GM23338 (cell line): ENCODE results near the gene WNT6. TPM values are rescaled to one million over a fixed set of nuclear protein-coding genes. Genes with fewer than 3 reads are reported as not detected.

Experiments used
- ATAC-seq: fragments of 200-7000 bp; cut with Tn5 transposase; 3 replicates; pipeline ENCODE4 v1.9.1; 2020
- DNase-seq: peaks from one replicate; pipeline ENCODE4 v3.0.0-alpha.2; 2015; ENCODE audit warnings: low spot score
- H2AFZ ChIP-seq: fragments of 200-600 bp; sonication (generic); 2 replicates; pipeline ENCODE4 v1.8.0; 2016; ENCODE audit warnings: antibody characterized with exemption, mild to moderate bottlenecking, moderate library complexity
- H3F3A ChIP-seq: fragments of 200-600 bp; sonication (generic); replicated peaks from 2 replicates; pipeline ENCODE4 v1.8.0; 2017; ENCODE audit warnings: antibody characterized with exemption, mixed run types, low read depth
- H3K27ac ChIP-seq: fragments of 200-600 bp; sonication (generic); 2 replicates; pipeline ENCODE4 v1.6.1; 2016; ENCODE audit warnings: low read depth
- H3K27me3 ChIP-seq: fragments of 200-600 bp; sonication (generic); 2 replicates; pipeline ENCODE4 v1.8.0; 2016; ENCODE audit warnings: mild to moderate bottlenecking, mixed run types, moderate library complexity; ENCODE audit not compliant: insufficient read depth
- H3K36me3 ChIP-seq: fragments of 200-600 bp; sonication (generic); 2 replicates; pipeline ENCODE4 v1.8.0; 2016; ENCODE audit warnings: mild to moderate bottlenecking; ENCODE audit not compliant: insufficient read depth
- H3K4me1 ChIP-seq: fragments of 200-600 bp; sonication (generic); 2 replicates; pipeline ENCODE4 v1.8.0; 2016; ENCODE audit warnings: mild to moderate bottlenecking, moderate library complexity; ENCODE audit not compliant: insufficient read depth
- H3K4me2 ChIP-seq: fragments of 200-600 bp; sonication (generic); 2 replicates; pipeline ENCODE4 v1.7.1; 2017; ENCODE audit warnings: mixed run types
- H3K4me3 ChIP-seq: fragments of 200-600 bp; sonication (generic); 2 replicates; pipeline ENCODE4 v1.6.1; 2016; ENCODE audit warnings: mixed run types
- H3K79me2 ChIP-seq: fragments of 200-600 bp; sonication (generic); replicated peaks from 2 replicates; pipeline ENCODE4 v1.8.0; 2017; ENCODE audit warnings: mild to moderate bottlenecking; ENCODE audit not compliant: insufficient read depth
- H3K9me2 ChIP-seq: fragments of 200-600 bp; sonication (generic); 2 replicates; pipeline ENCODE4 v1.8.0; 2017; ENCODE audit not compliant: insufficient read depth
- H4K20me1 ChIP-seq: fragments of 200-600 bp; sonication (generic); replicated peaks from 2 replicates; pipeline ENCODE4 v1.8.0; 2017; ENCODE audit warnings: mild to moderate bottlenecking; ENCODE audit not compliant: insufficient read depth
- H3K27ac Mint-ChIP-seq: 2 replicates; pipeline ENCODE4 v1.8.0; 2020; ENCODE audit warnings: inconsistent platforms, mild to moderate bottlenecking, moderate library complexity, mixed read lengths
- H3K27me3 Mint-ChIP-seq: 3 replicates; pipeline ENCODE4 v1.8.0; 2022; ENCODE audit warnings: low read depth, mild to moderate bottlenecking, moderate library complexity, mixed read lengths, inconsistent platforms; ENCODE audit not compliant: insufficient read depth, poor library complexity
- H3K36me3 Mint-ChIP-seq: 3 replicates; pipeline ENCODE4 v1.8.0; 2021; ENCODE audit warnings: low read depth, mild to moderate bottlenecking, inconsistent platforms, moderate library complexity, mixed read lengths
- H3K4me1 Mint-ChIP-seq: 3 replicates; pipeline ENCODE4 v1.8.0; 2020; ENCODE audit warnings: mild to moderate bottlenecking, inconsistent platforms, mixed read lengths
- H3K4me3 Mint-ChIP-seq: 3 replicates; pipeline ENCODE4 v1.8.0; 2021; ENCODE audit warnings: moderate library complexity, mild to moderate bottlenecking, inconsistent platforms, mixed read lengths
- H3K9me3 Mint-ChIP-seq: 3 replicates; pipeline ENCODE4 v1.8.0; 2020; ENCODE audit warnings: moderate library complexity, mild to moderate bottlenecking, inconsistent platforms, mixed read lengths
- CREB1 ChIP-seq: fragments of 250-450 bp; sonication (Bioruptor Pico); IDR thresholded peaks from 2 replicates; pipeline ENCODE4 v1.5.0; 2020; ENCODE audit warnings: low read depth, mild to moderate bottlenecking, moderate library complexity
- EZH2 ChIP-seq: fragments of 200-600 bp; sonication (generic); IDR thresholded peaks from one replicate; pipeline ENCODE4 v1.8.0; 2017; ENCODE audit warnings: antibody characterized with exemption, mild to moderate bottlenecking, low read depth; ENCODE audit not compliant: unreplicated experiment
- JUNB ChIP-seq: IDR thresholded peaks from one replicate; pipeline ENCODE4 v1.6.1; 2016; ENCODE audit warnings: antibody characterized with exemption; ENCODE audit not compliant: unreplicated experiment
- POLR2AphosphoS5 ChIP-seq: IDR thresholded peaks from 2 replicates; pipeline ENCODE4 v1.6.1; 2016; ENCODE audit warnings: antibody characterized with exemption, low read depth
- ZNF462 ChIP-seq: fragments of 250-450 bp; sonication (Bioruptor Pico); IDR thresholded peaks from 2 replicates; pipeline ENCODE4 v1.5.0; 2020; ENCODE audit warnings: mild to moderate bottlenecking, moderate library complexity
- polyA plus RNA-seq: library from polyadenylated mRNA; unstranded; fragments of >200 nt; fragmentation: Nextera tagmentation; extraction: Ambion mirVana; gene quantifications from 2 replicates; pipeline ENCODE4 v1.2.1, GENCODE V29; 2016
- total RNA-seq: library from RNA; depleted of rRNA; stranded (reverse); fragments of >200 nt; shearing (Covaris generic); gene quantifications from 2 replicates; pipeline ENCODE4 v1.2.3, GENCODE V29; 2014
- TF ChIP-seq, protein P1 (sequence below): IDR thresholded peaks from one replicate; pipeline ENCODE4 v1.6.1; 2018; ENCODE audit warnings: antibody characterized with exemption; ENCODE audit not compliant: unreplicated experiment

Gene WNT6
- total and polyA plus RNA-seq, 2 experiments from 2014 or later, result not detected

DNA sequence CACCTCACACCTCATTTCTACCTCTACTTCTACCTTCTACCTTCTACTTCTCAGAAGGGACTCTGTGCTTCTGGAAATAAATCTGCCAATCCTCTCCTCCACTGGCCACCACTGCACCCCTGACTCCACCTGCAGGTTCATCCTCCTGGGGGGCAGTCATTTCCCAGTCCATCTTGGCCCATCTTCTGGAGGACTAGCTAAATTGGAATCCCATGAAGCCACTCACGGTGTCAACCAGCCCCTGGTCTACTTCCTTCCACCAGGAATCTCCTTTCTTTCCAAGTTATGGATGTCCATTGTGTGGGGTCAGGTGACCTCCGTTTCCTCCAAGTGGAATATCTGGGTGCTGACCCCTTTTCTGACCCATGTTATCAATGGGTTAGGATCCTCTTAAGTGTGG, 24.9 kb downstream of the WNT6 start:
- no peaks in the 10 kb centered on the region for H3K79me2 ChIP-seq
- no peaks in the 10 kb centered on the region for H3F3A ChIP-seq
- no peaks in the 10 kb centered on the region for H3K9me3 Mint-ChIP-seq
- H3K27me3 Mint-ChIP-seq, result peaks cover 89% of the 10 kb centered on the region
- peak; percentile 85 for TF ChIP-seq EZH2
- TF ChIP-seq CREB1, result no peak
- H3K36me3 Mint-ChIP-seq, result no peaks in the 10 kb centered on the region; the same call in 2 of the 3 replicates
- peaks cover 98% of the 10 kb centered on the region for H3K27me3 ChIP-seq
- peaks cover 13% of the 10 kb centered on the region for H3K4me1 Mint-ChIP-seq
- H3K4me3 ChIP-seq, result no peak overlapping the region
- no peak for DNase-seq
- no peak for ATAC-seq
- H2AFZ ChIP-seq, result no peak overlapping the region
- H3K4me1 ChIP-seq, result peaks cover 7% of the 10 kb centered on the region; the same call in 1 of the 2 replicates
- H4K20me1 ChIP-seq, result peaks cover 8% of the 10 kb centered on the region
- H3K9me2 ChIP-seq, result no peaks in the 10 kb centered on the region
- H3K27ac Mint-ChIP-seq, result no peak overlapping the region
- no peak overlapping the region for H3K27ac ChIP-seq
- H3K36me3 ChIP-seq, result no peaks in the 10 kb centered on the region
- no peak overlapping the region for H3K4me2 ChIP-seq
- peak overlapping the region; percentile 55 for H3K4me3 Mint-ChIP-seq

GRCh38 chr2:218885981-218886947, 26.7 kb downstream of the WNT6 start:
- Mint-ChIP-seq H3K4me3 (no peak overlapping the region), H3K36me3 (no peaks in the 10 kb centered on the region; the same call in 2 of the 3 replicates), H3K27me3 (peaks cover 92% of the 10 kb centered on the region), H3K9me3 (no peaks in the 10 kb centered on the region), H3K4me1 (peaks cover 8% of the 10 kb centered on the region; the same call in 2 of the 3 replicates), H3K27ac (no peak overlapping the region)
- peaks cover 8% of the 10 kb centered on the region for H4K20me1 ChIP-seq
- no peak overlapping the region for H3K27ac ChIP-seq
- no peak overlapping the region for H3K4me3 ChIP-seq
- no peak overlapping the region for H3K4me2 ChIP-seq
- H3F3A ChIP-seq, result no peaks in the 10 kb centered on the region
- no peak; the same call in 2 of the 3 replicates for ATAC-seq
- DNase-seq, result no peak
- no peak overlapping the region for H2AFZ ChIP-seq
- H3K36me3 ChIP-seq, result no peaks in the 10 kb centered on the region
- peaks cover 98% of the 10 kb centered on the region for H3K27me3 ChIP-seq
- no peaks in the 10 kb centered on the region; the same call in 1 of the 2 replicates for H3K4me1 ChIP-seq
- H3K9me2 ChIP-seq, result no peaks in the 10 kb centered on the region
- no peak for TF ChIP-seq JUNB
- no peak for TF ChIP-seq CREB1
- peak; percentile 50 for TF ChIP-seq EZH2
- TF ChIP-seq POLR2AphosphoS5, result no peak
- TF ChIP-seq, protein P1, sequence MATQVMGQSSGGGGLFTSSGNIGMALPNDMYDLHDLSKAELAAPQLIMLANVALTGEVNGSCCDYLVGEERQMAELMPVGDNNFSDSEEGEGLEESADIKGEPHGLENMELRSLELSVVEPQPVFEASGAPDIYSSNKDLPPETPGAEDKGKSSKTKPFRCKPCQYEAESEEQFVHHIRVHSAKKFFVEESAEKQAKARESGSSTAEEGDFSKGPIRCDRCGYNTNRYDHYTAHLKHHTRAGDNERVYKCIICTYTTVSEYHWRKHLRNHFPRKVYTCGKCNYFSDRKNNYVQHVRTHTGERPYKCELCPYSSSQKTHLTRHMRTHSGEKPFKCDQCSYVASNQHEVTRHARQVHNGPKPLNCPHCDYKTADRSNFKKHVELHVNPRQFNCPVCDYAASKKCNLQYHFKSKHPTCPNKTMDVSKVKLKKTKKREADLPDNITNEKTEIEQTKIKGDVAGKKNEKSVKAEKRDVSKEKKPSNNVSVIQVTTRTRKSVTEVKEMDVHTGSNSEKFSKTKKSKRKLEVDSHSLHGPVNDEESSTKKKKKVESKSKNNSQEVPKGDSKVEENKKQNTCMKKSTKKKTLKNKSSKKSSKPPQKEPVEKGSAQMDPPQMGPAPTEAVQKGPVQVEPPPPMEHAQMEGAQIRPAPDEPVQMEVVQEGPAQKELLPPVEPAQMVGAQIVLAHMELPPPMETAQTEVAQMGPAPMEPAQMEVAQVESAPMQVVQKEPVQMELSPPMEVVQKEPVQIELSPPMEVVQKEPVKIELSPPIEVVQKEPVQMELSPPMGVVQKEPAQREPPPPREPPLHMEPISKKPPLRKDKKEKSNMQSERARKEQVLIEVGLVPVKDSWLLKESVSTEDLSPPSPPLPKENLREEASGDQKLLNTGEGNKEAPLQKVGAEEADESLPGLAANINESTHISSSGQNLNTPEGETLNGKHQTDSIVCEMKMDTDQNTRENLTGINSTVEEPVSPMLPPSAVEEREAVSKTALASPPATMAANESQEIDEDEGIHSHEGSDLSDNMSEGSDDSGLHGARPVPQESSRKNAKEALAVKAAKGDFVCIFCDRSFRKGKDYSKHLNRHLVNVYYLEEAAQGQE, result no peak
- no peak for TF ChIP-seq ZNF462 (CRISPR knock-in tag)
- no peaks in the 10 kb centered on the region for H3K79me2 ChIP-seq
